Ascending aorta (tissue), 2 donors: Measurements from ENCODE around the gene TCF3. TPM values are rescaled to one million over a fixed set of nuclear protein-coding genes. Genes with fewer than 3 reads are reported as not detected.

Experiments
- DNase-seq, 2 donors: peaks; one replicate each; pipeline ENCODE4 v3.0.0-alpha.2; 2019; ENCODE audit warnings: low spot score in 2 of 2
- H3K27ac ChIP-seq, 2 donors: fragments of 200-600 bp; sonication (generic); one replicate each; pipeline ENCODE4 v1.5.1; 2016 to 2017; ENCODE audit warnings: mild to moderate bottlenecking in 1 of 2
- H3K27me3 ChIP-seq: fragments of 200-600 bp; sonication (generic); one replicate; pipeline ENCODE4 v1.5.1; 2017
- H3K36me3 ChIP-seq, 2 donors: fragments of 200-600 bp; sonication (generic); one replicate each; pipeline ENCODE4 v1.5.1; 2016
- H3K4me1 ChIP-seq, 2 donors: fragments of 200-600 bp; sonication (generic); one replicate each; pipeline ENCODE4 v1.5.1; 2016 to 2017; ENCODE audit warnings: mild to moderate bottlenecking in 1 of 2
- H3K4me3 ChIP-seq, 2 donors: fragments of 200-600 bp; sonication (generic); one replicate each; pipeline ENCODE4 v1.5.1; 2016 to 2017; ENCODE audit warnings: mild to moderate bottlenecking in 1 of 2
- H3K9me3 ChIP-seq, 2 donors: fragments of 200-600 bp; sonication (generic); one replicate each; pipeline ENCODE4 v1.5.1; 2016
- CTCF ChIP-seq, 3 experiments: fragments of 200-600 bp in 2 of 3; fragments of 450-650 bp in 1 of 3; sonication (generic) in 2 of 3; IDR thresholded peaks; one replicate each; pipeline ENCODE4 v1.5.1; 2016 to 2019; ENCODE audit warnings: antibody characterized with exemption in 3 of 3, mild to moderate bottlenecking in 1 of 3, moderate library complexity in 1 of 3
- intact Hi-C: fragments of 100-400 bp; cut with DNase I; formaldehyde crosslinking; loops from one replicate; pipeline ENCODE4 v1.15.1; 2023
- total RNA-seq: library from RNA; depleted of rRNA; stranded (reverse); fragments of >200 nt; gene quantifications from one replicate; pipeline ENCODE4 v1.1.0, GENCODE V29; 2016

TCF3 gene
- total RNA-seq, 1 donor from 2014 or later: 209 TPM

GRCh38 chr19:1626417-1627010 is 25.9 kb downstream of the TCF3 start:
- Histone ChIP-seq H3K4me1 (no peaks in the 10 kb centered on the region), H3K9me3 (no peaks in the 10 kb centered on the region), H3K36me3 (peaks cover 29 to 34% of the 10 kb centered on the region in 2 donors), H3K27me3 (no peaks in the 10 kb centered on the region), H3K27ac (no peak overlapping the region), H3K4me3 (no peak overlapping the region)
- intact Hi-C loops: no loop called here
- TF ChIP-seq CTCF (IDR thresholded peaks at IDR 0.05): no peak
- DNase-seq: no peak

GRCh38 chr19:1624458-1624857 is 28.0 kb downstream of the TCF3 start:
- Histone ChIP-seq H3K9me3 (no peaks in the 10 kb centered on the region), H3K36me3 (peaks cover 25 to 52% of the 10 kb centered on the region in 2 donors), H3K27me3 (no peaks in the 10 kb centered on the region), H3K4me3 (no peak overlapping the region), H3K4me1 (no peaks in the 10 kb centered on the region), H3K27ac (no peak overlapping the region)
- TF ChIP-seq CTCF (IDR thresholded peaks at IDR 0.05): peak; percentile 30 to 53 (median 33)
- DNase-seq: no peak
- intact Hi-C loops: no loop called here

GRCh38 chr19:1622541-1622940 is 29.9 kb downstream of the TCF3 start:
- no peak for TF ChIP-seq CTCF (IDR thresholded peaks at IDR 0.05)
- Histone ChIP-seq H3K27ac (no peak overlapping the region), H3K27me3 (no peaks in the 10 kb centered on the region), H3K36me3 (peaks cover 32 to 62% of the 10 kb centered on the region in 2 donors), H3K9me3 (no peaks in the 10 kb centered on the region), H3K4me1 (no peaks in the 10 kb centered on the region), H3K4me3 (no peak overlapping the region)
- intact Hi-C loops: no loop called here
- DNase-seq: no peak

GRCh38 chr19:1622007-1622406 is 30.4 kb downstream of the TCF3 start:
- TF ChIP-seq CTCF (IDR thresholded peaks at IDR 0.05): no peak
- Histone ChIP-seq H3K4me3 (no peak overlapping the region), H3K36me3 (peaks cover 32 to 60% of the 10 kb centered on the region in 2 donors), H3K27me3 (no peaks in the 10 kb centered on the region), H3K27ac (no peak overlapping the region), H3K9me3 (no peaks in the 10 kb centered on the region), H3K4me1 (no peaks in the 10 kb centered on the region)
- intact Hi-C loops: no loop called here
- DNase-seq: no peak

GRCh38 chr19:1621574-1621973 is 30.8 kb downstream of the TCF3 start:
- no peaks in the 10 kb centered on the region for H3K9me3 ChIP-seq
- no peak overlapping the region for H3K4me3 ChIP-seq
- H3K27me3 ChIP-seq: no peaks in the 10 kb centered on the region
- peaks cover 32 to 61% of the 10 kb centered on the region in 2 donors for H3K36me3 ChIP-seq
- H3K4me1 ChIP-seq: no peaks in the 10 kb centered on the region
- no peak for TF ChIP-seq CTCF (IDR thresholded peaks at IDR 0.05)
- DNase-seq: no peak
- intact Hi-C loops: no loop called here
- no peak overlapping the region for H3K27ac ChIP-seq

- no peak for TF ChIP-seq CTCF (IDR thresholded peaks at IDR 0.05)
- no peak for DNase-seq
- intact Hi-C loops: no loop called here
- no peak overlapping the region for H3K27ac ChIP-seq
- H3K9me3 ChIP-seq: no peaks in the 10 kb centered on the region
- H3K4me1 ChIP-seq: no peaks in the 10 kb centered on the region
- H3K4me3 ChIP-seq: no peak overlapping the region
- no peaks in the 10 kb centered on the region for H3K27me3 ChIP-seq
- H3K36me3 ChIP-seq: peaks cover 32 to 63% of the 10 kb centered on the region in 2 donors
Measured at GRCh38 chr19:1621021-1621420, 31.4 kb downstream of the TCF3 start.
